Measurements from ENCODE around the gene ELAVL4.

Gene ELAVL4

DNA sequence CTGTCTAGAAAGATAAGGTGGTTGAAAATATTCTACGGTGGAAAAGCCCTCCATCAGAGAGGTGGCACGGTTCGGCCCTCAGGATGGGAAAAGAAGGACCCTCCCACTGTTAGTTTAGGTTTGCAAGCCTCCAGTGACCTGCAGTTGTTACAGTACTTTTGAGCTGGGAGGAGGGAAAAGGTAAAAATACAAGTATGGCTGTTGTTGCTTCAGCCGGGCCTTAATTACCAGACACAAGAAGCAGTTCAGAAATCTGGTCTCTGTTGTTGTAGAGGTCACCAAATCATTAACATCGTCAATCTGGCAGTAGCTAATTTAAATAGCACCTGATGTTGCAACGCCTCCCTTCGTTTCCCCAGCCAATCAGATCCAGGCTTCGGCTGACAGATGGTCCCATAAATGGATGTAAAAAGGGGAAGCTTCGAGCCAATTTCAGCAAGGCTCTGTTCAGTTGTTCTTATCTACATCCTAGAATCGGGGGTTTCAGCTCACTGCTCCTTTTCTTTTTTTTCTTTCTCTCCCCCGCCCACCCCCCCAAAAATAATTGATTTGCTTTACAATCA is at the start of gene ELAVL4:
ELAVL4 (plus strand) TSS at position 424 of the 563 bp plus-strand sequence. CDS start 270 bp downstream, outside the sequence.
- DNase-seq = peak; percentile 97

DNA sequence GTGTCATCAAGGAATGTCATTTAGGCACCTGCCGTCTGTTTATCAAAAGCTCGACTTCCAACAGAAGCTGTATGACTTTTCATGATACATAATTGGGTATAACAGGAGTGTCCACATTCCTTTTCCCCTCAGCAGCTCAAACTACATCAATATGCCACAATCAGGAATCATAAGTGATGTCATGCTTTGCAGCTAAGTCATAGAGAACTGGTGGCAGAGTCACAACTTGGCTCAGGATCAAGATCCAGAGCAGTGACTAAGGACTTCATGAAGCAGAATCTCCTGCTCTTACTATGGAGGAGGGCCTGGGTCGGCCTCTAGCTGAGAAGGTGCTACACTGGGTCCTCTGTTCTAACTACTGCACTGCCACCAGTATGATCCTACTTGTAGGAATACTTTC is 48.4 kb upstream of the ELAVL4 start:
- no peak for DNase-seq

DNA sequence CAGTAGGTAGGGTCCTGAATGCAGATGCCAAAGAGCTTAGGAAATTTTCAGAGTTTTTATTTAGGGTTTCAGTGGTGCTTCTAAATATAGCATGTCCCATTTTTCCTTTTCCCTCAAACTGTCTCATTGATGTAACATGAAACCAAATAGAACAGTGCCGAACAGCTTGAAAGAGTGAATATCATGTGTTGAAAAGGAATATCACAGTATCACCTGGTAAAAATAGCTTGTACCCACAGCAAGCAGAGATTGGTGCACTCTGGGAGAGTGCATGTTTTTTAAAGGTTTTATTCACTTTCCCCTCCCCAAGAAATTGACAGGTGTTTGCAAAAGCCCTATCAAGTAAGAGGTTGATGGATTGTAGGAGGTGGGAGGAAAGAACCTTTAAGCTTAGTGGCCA is 41.9 kb upstream of the ELAVL4 start:
- no peak for DNase-seq

DNA sequence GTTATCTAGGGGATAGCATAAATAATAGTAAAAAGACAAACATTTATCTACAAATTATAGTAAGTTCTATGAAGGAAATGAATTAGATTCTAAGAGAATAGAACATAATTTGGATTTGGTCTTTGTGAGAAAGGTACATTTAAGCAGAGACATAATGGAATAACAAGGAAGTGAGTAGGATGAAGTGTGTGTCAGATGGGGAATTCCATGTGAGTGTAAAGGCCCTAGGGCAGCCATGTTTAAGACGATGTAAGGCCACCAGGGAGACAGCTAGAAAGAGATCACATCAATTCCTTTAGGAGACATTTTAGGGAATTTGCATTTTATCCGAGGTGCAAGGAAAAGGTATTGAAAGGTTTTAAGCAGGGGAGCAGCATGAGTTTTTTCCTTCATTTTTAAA is 33.8 kb upstream of the ELAVL4 start:
- no peak for DNase-seq

DNA sequence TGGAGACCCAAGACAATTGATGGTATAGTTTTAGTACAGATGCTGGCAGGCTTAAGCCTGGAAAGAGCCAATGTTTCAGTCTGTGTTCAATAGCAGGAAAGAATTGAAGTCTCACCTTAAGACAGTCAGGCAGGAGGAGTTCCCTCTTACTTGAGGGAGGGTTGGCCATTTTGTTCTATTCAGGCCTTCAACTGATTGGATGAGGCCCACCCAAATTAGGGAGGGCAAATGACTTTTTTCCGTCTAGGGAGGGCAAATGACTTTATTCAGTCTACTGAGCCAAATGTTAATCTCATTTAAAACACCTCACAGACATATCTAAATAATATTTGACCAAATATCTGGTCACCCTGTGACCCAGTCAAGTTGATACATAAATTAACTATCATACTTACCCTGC is 31.4 kb upstream of the ELAVL4 start:
- DNase-seq = no peak

DNA sequence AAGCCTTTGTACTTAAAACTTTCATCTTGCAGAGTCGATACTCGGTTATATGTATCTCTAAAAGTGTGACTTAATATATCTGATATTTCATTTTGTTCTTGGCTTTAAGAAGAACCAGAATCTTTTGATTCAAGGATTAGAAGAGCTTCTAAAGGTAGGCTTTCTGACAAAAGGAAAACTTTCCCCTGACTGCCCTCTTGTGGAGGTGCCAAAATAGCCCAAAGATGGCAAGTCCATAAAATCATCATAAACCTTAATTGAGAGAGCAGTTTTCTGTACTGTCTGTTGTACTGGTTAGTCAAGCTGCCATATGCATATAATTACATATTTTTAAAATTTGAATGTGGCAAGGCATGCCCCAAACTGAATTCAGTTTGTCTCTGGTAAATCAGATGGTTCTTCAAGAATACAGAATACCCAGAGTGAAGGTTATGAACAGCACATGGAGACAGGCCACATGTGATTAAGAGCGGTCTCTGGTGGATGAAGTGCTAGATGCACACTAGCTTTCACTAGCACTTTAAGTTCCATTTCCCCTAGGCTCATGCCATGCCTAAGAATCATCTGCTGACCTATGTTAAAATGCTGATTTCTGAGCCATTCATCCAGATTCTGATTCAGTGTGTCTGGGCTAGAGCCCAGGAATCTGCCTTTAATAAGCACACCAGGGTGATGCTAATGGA is 27.7 kb upstream of the ELAVL4 start:
- peak; percentile 85 for DNase-seq

DNA sequence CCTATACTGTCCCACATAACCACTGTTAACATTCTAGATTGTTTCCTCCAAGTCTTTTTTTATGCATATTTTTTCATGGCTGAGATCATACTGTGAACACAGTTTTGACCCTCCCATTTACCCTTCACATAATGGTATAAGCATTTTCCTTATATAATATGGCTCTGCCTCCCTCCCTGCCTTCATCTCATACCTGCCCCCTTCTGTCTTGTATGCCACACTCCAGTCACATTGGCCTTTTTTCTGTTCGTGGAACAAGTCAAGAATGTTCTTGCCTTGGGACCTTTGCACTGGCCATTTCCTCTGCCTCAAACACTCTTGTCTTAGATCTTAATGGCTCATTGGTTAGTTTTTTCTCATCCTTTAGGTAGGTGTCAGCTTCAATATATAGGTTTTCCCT is 24.3 kb upstream of the ELAVL4 start:
- DNase-seq = peak; percentile 14

DNA sequence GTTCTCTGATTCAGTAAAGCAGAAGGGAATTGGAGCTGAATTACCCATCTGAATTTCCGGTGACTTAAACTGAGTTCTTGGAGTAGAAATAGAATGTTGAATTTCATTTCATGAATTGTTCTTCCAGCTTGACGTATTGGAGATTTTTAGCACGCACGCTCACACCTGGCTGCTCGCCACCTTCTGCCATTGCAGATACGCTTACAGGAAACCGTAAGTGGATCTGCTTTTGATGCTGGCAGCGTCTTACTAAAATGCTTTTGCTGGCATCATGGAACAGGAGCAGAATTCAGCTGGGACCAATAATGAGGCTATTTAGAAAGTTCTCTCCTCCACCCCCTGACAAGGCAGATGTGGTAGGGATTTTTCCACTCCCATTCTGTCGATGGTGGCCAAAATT is 17.7 kb upstream of the ELAVL4 start:
- DNase-seq = no peak

DNA sequence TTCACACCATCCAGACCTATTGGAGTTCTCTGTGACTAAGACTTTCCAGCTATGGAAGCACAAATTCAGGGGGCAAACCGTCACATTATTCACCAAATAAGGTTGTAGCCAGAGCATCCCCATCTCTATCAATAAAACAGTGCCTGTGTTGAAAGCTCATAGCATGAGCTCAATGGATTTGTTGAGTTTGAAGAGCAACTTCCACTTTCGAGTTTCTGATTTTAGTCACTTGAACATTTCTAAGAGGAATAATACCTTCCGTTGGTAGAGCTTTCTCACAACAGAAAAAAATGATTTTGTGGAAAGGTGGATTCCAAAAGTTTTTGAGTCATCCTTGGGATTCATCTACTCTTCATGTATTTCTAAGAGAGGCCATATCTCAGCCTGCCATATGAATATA is 13.0 kb upstream of the ELAVL4 start:
- no peak for DNase-seq

DNA sequence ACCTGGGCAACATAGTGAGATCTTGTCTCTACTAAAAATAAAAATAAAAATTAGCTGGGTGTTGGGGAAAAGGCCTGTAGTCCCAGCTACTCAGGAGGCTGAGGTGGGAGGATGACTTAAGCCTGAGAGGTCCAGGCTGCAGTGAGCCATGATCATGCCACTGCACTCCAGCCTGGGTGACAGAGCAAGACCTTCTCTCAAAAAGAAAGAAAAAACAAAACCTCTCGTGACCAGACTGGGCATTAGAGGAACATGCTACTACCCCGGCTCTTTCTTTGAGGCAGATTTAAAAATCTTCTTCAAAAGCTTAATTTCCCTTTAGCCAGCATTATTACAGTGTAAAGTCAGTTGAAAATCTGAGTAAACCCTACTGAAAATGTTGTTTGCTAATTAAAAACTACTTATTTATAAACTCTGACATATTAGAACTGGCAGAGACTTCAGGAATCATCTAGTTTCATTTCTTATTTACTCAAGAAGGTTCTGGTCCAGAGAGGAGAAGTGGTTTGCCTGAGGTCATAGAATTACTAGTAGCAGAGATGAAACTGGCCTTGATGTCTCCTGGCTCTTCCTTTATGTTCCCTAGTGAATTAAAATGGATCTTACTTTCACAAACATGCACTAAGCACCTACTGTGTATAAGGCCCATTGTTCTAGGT is 11.6 kb upstream of the ELAVL4 start:
- DNase-seq = no peak

DNA sequence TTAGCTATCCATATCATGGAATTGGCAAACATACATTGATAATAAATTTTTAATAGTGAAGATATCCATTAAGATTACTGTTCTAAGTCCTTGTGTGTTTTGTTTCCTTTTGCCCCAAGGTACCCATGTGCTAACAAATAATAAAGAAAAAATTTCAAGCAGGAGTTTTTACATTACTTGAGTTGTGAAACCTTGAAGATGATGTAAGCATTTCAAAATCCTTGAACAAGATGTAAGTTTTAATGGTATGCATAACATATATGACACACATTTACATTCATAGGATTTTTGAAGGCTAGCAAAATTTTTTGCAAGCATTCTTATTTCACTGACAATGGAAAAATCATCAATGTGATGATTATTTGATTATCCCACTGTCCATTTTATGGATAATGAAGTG is 10.9 kb upstream of the ELAVL4 start:
- no peak for DNase-seq

DNA sequence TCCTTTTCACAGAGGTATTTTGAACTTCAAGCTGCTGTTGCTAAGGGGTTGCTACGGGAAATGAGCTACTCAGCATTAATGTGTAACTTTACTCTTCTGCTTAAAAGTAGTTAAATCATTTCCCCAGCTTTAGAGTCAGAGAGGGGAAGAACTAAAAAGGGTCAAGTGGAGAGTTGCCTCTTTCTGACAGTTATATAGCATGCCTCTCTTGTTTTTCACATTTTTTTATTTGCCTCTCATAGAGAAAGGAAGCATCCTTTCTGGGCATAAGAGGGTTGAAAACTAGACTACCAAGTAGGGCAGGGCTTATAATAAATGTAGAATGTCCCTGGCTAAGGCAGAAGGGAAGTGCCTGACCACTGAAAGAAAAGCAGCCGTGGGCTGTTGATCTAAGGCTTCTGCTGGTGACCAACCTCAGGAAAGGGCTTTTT is 10.1 kb upstream of the ELAVL4 start:
- no peak for DNase-seq

DNA sequence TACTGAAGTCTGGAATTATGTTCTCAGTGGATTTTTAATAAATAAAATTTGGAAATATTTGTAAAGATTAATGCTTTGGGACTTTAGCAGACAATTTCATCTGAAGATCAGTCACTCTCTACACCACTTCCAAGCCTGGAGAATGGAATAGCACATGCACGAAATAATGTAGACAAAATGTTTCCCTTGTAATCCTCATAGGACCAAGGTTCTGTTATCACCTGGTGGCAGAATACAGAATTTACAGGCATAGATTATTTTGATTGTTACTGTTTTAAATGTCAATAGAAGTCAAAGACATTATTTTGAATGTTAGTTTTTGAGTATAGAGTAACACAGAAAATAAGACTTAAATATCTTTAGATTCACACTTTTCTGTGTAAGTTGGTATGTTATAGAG is 9.1 kb upstream of the ELAVL4 start:
- DNase-seq = no peak

DNA sequence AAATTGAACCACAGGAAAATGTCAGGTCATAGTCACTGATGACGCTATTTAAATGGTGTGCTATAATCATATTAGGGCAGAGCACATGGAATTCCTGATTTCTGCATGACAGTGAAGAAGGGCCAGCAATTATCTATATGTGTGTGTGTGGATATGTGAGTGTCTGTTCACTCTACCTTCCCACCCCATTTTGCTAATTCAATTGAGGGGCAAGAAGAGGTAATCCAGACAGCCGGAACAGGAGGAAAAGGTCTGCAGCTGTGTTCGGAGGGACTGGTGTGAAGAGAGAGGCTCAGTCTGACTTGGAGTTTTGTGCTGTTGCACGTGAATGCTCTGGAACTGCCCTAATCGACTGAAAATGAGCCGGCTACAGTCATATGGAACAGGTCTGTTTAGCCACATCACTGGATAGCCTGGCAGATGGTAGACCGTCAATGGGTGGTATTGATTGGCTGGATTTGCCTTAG is 5.1 kb upstream of the ELAVL4 start:
- peak; percentile 99 for DNase-seq

DNA sequence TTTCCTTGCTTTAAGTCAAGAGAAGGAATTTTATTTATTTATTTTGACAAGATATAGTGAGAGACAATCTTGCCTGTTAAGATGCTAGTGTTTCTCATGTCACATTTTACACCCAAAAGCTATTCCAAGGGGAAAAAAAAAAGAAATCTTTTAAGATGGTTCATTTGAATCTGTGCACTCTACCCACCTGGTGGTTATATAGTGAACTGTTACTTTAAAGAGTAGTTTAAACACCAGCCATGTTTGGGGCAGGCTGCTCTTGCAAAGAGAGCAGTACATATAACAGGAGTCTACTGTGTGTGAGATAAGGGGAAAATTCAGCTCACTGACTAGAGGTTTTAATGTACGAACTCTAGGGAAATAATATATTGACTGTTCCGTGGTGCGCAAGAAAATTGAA is 3.3 kb upstream of the ELAVL4 start:
- peak; percentile 88 for DNase-seq

DNA sequence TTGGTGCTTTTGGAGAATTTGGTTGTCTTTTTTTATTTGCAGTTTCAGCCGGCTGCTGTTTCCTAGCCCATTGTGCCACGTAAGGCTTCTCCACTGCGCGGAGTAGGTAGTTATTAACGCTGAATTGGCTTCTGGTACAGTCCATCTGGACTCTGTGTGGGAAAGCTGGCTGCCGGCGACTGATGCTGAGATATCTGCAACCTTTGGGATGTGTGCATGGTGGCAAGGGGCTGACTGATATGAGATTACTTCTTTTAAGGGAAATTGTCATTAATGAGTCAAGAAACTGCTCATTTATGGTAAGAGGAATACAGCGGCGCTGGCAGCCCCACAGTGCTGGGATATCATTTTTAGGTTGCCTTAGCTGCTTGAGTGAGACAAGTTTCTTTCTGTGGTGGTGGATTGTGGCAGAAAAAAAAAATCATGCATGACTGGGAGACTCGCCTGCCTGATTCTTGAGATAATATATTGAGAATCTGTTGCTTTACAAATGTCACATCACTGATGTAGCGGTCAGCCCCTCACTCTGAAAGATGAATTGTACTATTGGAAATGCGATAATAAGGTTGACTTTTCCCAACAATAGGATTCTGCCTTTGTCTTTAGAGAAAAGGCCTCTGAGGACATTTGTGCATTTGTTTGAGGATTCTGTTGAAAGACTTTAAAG is 2.5 kb upstream of the ELAVL4 start:
- peak; percentile 89 for DNase-seq

DNA sequence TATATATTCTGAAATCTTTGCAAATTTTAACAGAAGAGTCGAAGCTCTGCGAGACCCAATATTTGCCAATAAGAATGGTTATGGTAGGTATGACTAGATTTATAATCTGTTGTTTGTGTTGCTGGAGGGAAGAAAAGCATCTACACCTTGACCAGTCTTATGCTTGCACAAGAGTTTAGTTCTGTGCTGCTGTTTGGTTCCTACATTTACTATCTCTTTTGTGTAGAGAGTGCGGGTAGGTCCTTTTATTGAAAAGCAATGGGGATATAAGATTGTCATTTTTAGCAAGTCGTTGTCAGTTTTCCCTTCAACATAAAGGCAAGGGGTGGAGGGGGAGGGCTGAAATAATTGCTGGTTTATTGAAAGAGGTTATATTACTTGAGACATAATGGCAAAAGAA is 396 bp downstream of the ELAVL4 start:
- peak; percentile 41 for DNase-seq

DNA sequence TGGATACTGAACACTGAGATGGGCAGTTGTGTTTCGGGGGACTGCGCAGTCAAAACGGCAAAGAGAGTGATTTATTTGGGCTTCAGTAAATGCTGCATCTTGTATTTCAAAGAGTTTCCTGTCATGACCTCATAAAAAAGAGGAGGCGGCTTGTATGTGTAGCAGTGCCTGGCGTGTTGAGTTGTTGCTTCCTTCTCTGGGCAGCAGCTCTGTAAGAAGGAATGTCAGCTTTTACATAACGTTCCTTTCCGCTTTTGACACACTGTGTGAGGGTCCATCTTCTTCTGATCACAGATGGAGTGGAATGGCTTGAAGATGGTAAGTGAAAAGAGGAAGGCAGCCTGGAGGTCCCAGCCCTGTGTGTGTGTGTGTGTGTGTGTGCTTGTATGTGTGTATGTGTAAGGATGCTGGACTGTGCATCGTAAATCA is 941 bp downstream of the ELAVL4 start:
- peak; percentile 76 for DNase-seq

DNA sequence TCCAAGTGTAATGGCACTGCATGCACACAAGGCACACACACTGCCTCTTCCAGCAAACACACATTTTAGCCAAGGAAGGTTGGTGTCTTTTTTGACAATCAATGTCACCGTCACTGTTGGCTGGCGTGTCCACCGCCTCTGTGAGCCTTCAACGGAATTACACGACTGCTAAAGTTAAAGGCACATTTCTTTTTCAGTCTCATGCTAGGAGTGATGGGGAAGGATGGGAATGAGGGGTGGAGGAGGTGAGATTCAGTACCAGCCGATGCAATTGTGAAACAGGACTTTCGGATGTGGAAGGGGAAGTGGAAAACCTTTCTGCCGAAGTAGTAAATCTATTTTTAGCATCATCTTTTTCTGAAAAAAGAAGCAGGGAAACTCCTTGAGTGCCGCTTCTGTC is 1.4 kb downstream of the ELAVL4 start:
- peak; percentile 76 for DNase-seq

DNA sequence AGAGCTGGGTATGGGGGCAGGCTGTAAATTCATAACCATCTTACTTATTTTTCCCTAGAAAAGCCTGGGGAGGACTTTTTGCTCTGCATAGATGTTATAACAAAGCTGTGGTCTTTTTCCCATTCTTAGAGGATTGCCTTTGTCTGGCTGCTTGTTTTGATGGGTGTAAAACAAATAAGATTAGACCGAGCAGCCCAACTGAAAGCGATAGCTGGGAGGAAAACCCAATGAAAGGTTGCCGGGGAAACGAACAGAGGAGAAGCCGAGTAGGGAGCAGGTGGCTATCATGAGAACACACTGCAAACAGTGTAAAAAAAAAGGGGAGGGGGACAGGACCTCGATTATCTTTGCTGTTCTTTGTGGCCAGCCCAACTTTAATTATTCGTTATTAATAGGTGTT is 1.9 kb downstream of the ELAVL4 start:
- DNase-seq = peak; percentile 97

DNA sequence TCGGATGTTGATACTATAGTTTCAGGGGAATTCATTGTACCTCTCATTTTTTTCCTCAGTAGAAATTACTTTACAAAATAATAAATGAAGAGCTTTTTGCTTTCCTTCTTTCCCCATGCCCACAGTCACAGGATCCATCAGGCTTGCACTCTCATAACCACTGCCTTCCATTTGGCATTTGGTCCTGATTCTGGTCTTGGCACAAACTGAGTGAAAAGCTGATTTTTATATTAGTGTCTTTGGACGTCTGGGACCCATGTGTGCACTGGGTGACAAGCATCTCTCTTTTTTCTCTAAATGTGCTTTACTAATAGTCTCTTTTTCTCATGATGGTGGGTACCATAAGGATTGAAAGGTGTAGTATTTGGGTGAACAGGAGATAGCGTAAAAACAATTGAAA is 2.8 kb downstream of the ELAVL4 start:
- DNase-seq = peak; percentile 28

DNA sequence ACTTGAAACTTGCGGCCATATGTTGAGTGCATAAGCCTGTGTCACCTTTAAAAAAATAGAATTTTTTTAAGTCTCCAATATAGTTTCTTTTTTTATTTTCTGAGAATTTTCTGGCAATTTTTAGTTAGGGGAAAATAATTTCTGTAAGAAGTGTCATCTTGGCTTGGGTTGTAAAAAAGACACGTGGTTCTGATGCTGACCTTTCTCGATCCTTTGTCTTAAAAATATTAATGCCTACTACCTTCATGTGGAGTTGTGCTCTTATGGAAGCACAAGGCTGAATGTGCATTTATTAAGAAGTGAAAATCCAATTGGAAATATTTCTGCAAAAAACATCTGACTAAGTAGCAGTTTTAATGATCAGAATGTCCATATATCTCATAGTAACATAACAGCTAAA is 3.5 kb downstream of the ELAVL4 start:
- peak; percentile 34 for DNase-seq

DNA sequence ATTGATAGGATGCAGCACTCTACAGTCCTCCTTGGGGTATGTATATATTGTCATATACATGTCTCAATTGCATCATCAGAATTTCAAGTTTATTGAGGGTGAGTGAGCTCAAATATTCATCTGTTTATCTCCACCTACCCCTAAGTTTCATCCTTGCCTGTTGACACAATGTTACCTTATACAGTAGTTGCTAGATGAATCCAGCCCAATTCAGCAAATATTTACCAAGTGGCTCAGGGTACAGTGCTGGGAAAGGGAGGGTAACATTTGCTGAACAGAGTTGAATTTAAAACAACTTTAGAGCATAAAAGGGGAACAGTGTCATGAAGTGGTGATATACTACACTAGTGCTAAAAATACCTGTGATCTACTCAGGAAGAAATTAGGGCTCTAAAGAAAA is 14.4 kb downstream of the ELAVL4 start:
- DNase-seq = no peak
